Peyer's patch (tissue), 4 donors: ENCODE measurements around the gene PRR19. TPM values are rescaled to one million over a fixed set of nuclear protein-coding genes. Genes with fewer than 3 reads are reported as not detected.
A peak's percentile ranks its signal among the peaks of the same experiment; 100 is the strongest.
"Not testable (repeated sequence)": the region's sequence is repeated elsewhere in the genome, so short reads cannot be mapped to it uniquely, and the experiment has no call there.

Experiments used
- DNase-seq, 3 donors: peaks; one replicate each; pipeline ENCODE4 v3.0.0-alpha.2; 2017 to 2019
- H3K27ac ChIP-seq, 4 donors: fragments of 200-600 bp; sonication (generic); one replicate each; pipeline ENCODE4 v1.5.1; 2016 to 2019
- H3K27me3 ChIP-seq, 2 donors: fragments of 200-600 bp; sonication (generic); one replicate each; pipeline ENCODE4 v1.5.1; 2019
- H3K36me3 ChIP-seq, 3 donors: fragments of 200-600 bp; sonication (generic); one replicate each; pipeline ENCODE4 v1.5.1; 2016 to 2019
- H3K4me1 ChIP-seq, 4 donors: fragments of 200-600 bp; sonication (generic); one replicate each; pipeline ENCODE4 v1.5.1; 2016 to 2019
- H3K4me3 ChIP-seq, 4 donors: fragments of 200-600 bp; sonication (generic); 1 replicate in 3 of 4; 2 replicates in 1 of 4; pipeline ENCODE4 v1.5.1; 2016 to 2019; ENCODE audit warnings: mild to moderate bottlenecking in 1 of 4
- H3K9me3 ChIP-seq, 4 donors: fragments of 200-600 bp; sonication (generic); one replicate each; pipeline ENCODE4 v1.5.1; 2016 to 2019; ENCODE audit warnings: mild to moderate bottlenecking in 1 of 4
- POLR2A ChIP-seq, 2 donors: fragments of 450-650 bp; IDR thresholded peaks; one replicate each; pipeline ENCODE4 v1.5.1; 2017; ENCODE audit warnings: antibody characterized with exemption in 2 of 2, mild to moderate bottlenecking in 2 of 2, moderate library complexity in 2 of 2
- total RNA-seq, 4 donors: library from RNA; depleted of rRNA; stranded (reverse); fragments of >200 nt; gene quantifications; one replicate each; pipeline ENCODE4 v1.1.0, GENCODE V29; 2016
- TF ChIP-seq, protein P1 (sequence below), 6 experiments: fragments of 450-650 bp in 4 of 6; fragments of 200-600 bp in 2 of 6; sonication (generic) in 1 of 6; IDR thresholded peaks; one replicate each; pipeline ENCODE4 v1.5.1; 2017 to 2019; ENCODE audit warnings: antibody characterized with exemption in 6 of 6, mild to moderate bottlenecking in 3 of 6, moderate library complexity in 1 of 6

PRR19 gene
- total RNA-seq, 4 donors from 2014 or later, result 1.1 TPM; not detected in 2

DNA sequence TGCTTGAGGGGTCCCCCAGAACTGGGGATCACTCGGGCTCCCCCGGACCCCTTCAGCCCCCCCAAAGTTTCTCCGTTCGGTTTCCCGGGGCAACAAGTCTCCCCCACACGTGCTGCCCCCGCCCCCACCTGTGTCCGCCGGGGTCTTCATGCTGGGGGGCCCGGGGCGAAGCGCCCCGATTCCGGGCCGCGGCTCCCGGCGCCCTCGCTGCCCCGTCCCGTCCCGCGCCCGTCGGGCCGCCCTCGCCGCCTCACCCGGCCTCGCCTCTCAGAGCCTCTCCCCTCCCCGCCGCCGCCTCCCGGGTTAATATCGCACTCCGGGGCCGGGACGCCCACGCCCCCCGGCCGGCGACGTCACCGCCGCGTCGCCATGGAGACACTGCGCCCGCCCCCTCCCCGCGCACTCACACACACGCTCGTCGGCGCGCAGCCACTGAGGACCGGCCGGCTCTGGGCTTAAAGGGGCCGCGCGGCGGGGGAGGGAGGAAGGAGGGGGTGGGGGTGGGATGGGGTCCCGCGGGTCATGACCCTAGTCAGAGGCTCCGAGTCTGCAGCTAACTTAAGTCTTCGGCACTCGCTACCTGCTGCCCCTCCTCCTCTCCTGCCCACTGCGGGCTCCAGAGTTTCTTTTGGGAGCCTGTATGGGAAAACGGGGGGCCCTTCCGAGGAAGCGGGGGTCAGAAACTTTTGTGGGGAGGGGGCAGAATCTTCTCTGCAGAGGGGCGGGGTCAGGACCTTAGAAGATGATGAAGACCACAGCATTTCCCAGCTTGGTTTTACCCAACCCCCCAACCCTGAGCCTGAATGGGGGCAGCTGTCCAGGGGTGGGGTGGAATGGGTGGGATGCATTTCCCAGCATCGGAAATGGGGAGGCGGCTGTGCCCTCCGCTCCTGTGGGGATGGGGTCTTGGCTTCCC is 46.8 kb upstream of the PRR19 start, which contains the start of gene ERF:
Gene ERF, minus strand, starts transcription at position 279 of the 916 bp plus-strand sequence. Its CDS starts 129 bp downstream, at position 150.
- H3K27me3 ChIP-seq, result no peaks in the 10 kb centered on the region
- H3K9me3 ChIP-seq, result no peaks in the 10 kb centered on the region
- DNase-seq, result peak; percentile 95 to 98 (median 97)
- H3K4me1 ChIP-seq, result peaks cover 5 to 45% (median 16%) of the 10 kb centered on the region in 4 donors
- H3K4me3 ChIP-seq, result peak within 1 kb of the TSS; percentile 72 to 98 (median 84)
- TF ChIP-seq POLR2A (IDR thresholded peaks at IDR 0.05), result peak; percentile 95 to 99
- TF ChIP-seq, protein P1, sequence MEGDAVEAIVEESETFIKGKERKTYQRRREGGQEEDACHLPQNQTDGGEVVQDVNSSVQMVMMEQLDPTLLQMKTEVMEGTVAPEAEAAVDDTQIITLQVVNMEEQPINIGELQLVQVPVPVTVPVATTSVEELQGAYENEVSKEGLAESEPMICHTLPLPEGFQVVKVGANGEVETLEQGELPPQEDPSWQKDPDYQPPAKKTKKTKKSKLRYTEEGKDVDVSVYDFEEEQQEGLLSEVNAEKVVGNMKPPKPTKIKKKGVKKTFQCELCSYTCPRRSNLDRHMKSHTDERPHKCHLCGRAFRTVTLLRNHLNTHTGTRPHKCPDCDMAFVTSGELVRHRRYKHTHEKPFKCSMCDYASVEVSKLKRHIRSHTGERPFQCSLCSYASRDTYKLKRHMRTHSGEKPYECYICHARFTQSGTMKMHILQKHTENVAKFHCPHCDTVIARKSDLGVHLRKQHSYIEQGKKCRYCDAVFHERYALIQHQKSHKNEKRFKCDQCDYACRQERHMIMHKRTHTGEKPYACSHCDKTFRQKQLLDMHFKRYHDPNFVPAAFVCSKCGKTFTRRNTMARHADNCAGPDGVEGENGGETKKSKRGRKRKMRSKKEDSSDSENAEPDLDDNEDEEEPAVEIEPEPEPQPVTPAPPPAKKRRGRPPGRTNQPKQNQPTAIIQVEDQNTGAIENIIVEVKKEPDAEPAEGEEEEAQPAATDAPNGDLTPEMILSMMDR (IDR thresholded peaks at IDR 0.05), result no peak
- peaks cover 0 to 7% (median 0%) of the 10 kb centered on the region in 3 donors for H3K36me3 ChIP-seq
- peak within 1 kb of the TSS; percentile 99 to 100 (median 100) for H3K27ac ChIP-seq

DNA sequence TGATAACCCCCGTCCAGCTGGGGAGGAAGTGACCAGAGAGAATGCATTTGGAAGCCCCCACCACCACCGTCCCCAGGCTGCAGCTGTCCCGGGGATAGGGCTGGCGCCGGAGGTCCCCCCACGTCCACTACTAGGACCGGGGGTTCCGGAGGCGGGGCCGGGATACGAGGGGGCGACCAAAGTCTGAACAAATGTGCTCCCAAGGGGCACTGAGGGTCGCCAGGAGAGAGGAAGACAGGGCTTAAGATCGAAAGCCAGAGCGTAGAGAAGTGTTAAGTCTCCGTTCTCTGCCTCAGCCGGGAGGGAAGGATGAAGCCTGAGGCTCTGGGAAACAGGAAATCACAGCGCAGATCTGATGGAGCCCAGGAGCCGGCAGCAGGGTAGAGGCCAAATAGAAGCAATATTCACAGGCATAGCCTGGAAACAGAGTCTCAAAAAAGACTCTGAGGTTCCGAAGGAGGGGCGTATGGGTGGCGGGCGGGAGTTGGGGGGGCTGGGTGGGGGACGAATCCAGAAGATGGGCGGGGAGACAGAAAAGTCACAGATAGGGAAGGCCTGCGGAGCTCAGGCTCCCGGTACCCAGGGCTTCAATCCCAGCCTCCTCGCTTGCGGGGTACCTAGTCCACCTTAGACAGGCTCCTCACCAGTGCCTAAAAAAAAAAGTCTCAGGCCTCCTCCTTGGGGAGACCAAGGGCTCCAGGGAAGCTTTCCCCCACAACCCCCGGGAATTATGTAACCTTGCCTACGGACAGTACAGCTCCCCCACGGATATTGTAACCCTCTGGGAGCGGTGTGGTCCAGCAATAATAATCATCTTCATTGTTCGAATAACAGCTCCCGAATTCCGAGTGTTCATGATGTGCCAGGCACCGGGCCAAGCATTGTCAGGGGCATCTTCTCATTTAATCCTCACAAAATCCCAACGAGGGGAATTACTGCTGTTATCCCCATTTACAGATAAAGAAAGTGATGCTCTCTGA is 45.9 kb upstream of the PRR19 start:
- H3K27ac ChIP-seq, result peak overlapping the region; percentile 99 to 100 (median 100)
- peaks cover 5 to 36% (median 16%) of the 10 kb centered on the region in 4 donors for H3K4me1 ChIP-seq
- no peaks in the 10 kb centered on the region for H3K9me3 ChIP-seq
- H3K36me3 ChIP-seq, result no peaks in the 10 kb centered on the region
- H3K4me3 ChIP-seq, result peak overlapping the region; percentile 72 to 98 (median 84)
- DNase-seq, result peak in 1 of 3 donors; percentile 64
- H3K27me3 ChIP-seq, result no peaks in the 10 kb centered on the region
- TF ChIP-seq POLR2A (IDR thresholded peaks at IDR 0.05), result no peak
- TF ChIP-seq, protein P1 (IDR thresholded peaks at IDR 0.05), result no peak

GRCh38 chr19:42257842-42258241 is 44.1 kb upstream of the PRR19 start:
- not testable (repeated sequence) for DNase-seq, H3K36me3 ChIP-seq

DNA sequence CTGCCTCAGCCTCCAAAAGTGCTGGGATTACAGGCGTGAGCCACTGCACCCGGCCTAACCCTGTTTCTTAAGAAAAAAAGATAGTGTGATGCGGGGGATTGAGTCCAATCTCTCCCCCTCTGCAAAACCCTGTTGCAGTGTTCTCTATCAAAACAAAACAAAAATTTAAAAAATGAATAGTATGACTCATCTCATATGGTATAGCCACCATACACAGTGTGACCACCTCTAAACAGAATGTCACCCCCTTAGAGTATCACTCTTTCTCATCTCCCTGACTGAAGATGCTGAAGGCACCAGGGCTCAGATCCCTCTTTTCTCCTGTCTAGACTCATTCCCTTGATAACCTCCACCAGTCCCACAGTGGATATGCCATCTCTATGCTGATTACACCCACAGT is 40.2 kb upstream of the PRR19 start:
- H3K27ac ChIP-seq, result no peak overlapping the region
- H3K4me1 ChIP-seq, result peaks cover 0 to under 1% (median 0%) of the 10 kb centered on the region in 4 donors
- TF ChIP-seq, protein P1 (IDR thresholded peaks at IDR 0.05), result no peak
- TF ChIP-seq POLR2A (IDR thresholded peaks at IDR 0.05), result no peak
- H3K9me3 ChIP-seq, result no peaks in the 10 kb centered on the region
- no peak overlapping the region for H3K4me3 ChIP-seq
- no peak for DNase-seq
- H3K36me3 ChIP-seq, result no peaks in the 10 kb centered on the region
- H3K27me3 ChIP-seq, result no peaks in the 10 kb centered on the region

More at GRCh38 chr19:42257842-42258241, 44.1 kb upstream of the PRR19 start:
- not testable (repeated sequence) for H3K4me3 ChIP-seq, H3K27ac ChIP-seq, H3K9me3 ChIP-seq, H3K27me3 ChIP-seq
- peaks cover 0 to 18% (median 6%) of the 10 kb centered on the region in 4 donors for H3K4me1 ChIP-seq

- not testable (repeated sequence) for H3K36me3 ChIP-seq, DNase-seq, H3K27ac ChIP-seq, H3K9me3 ChIP-seq, H3K4me3 ChIP-seq, H3K27me3 ChIP-seq
- peaks cover 3 to 18% (median 16%) of the 10 kb centered on the region in 4 donors for H3K4me1 ChIP-seq
These were observed 35.8 kb upstream of the PRR19 start for GRCh38 chr19:42266105-42266504.

GRCh38 chr19:42266928-42267603 is 34.9 kb upstream of the PRR19 start:
- not testable (repeated sequence) for H3K9me3 ChIP-seq, H3K27me3 ChIP-seq, H3K4me3 ChIP-seq, H3K36me3 ChIP-seq
- DNase-seq, result peak in 1 of 3 donors; percentile 41
- Histone ChIP-seq H3K27ac (peak overlapping the region in 1 of 4 donors; percentile 99), H3K4me1 (peaks cover 3 to 26% (median 19%) of the 10 kb centered on the region in 4 donors)
